ENCODE measurements around the gene TLCD1. TPM values are rescaled to one million over a fixed set of nuclear protein-coding genes. Genes with fewer than 3 reads are reported as not detected.

The TLCD1 gene
- total RNA-seq, 3 donors from 2014 or later: 4.8 to 21.3 (median 16.8) TPM

- no peak overlapping the region for H3K4me3 ChIP-seq
- intact Hi-C loops (cut with DNase I, micrococcal nuclease): no loop called here
- H3K9me3 ChIP-seq: no peaks in the 10 kb centered on the region
- TF ChIP-seq, protein P1, sequence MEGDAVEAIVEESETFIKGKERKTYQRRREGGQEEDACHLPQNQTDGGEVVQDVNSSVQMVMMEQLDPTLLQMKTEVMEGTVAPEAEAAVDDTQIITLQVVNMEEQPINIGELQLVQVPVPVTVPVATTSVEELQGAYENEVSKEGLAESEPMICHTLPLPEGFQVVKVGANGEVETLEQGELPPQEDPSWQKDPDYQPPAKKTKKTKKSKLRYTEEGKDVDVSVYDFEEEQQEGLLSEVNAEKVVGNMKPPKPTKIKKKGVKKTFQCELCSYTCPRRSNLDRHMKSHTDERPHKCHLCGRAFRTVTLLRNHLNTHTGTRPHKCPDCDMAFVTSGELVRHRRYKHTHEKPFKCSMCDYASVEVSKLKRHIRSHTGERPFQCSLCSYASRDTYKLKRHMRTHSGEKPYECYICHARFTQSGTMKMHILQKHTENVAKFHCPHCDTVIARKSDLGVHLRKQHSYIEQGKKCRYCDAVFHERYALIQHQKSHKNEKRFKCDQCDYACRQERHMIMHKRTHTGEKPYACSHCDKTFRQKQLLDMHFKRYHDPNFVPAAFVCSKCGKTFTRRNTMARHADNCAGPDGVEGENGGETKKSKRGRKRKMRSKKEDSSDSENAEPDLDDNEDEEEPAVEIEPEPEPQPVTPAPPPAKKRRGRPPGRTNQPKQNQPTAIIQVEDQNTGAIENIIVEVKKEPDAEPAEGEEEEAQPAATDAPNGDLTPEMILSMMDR (IDR thresholded peaks at IDR 0.05): no peak
- ATAC-seq: peak; percentile 18
- DNase-seq: peak; percentile 51 to 78 (median 72)
- no peaks in the 10 kb centered on the region for H3K36me3 ChIP-seq (ENCODE audit: low read depth)
- peaks cover 49% of the 10 kb centered on the region for H3K4me1 ChIP-seq (ENCODE audit: low read depth)
These were observed 19.9 kb upstream of the TLCD1 start for GRCh38 chr17:28745786-28746411.

DNA sequence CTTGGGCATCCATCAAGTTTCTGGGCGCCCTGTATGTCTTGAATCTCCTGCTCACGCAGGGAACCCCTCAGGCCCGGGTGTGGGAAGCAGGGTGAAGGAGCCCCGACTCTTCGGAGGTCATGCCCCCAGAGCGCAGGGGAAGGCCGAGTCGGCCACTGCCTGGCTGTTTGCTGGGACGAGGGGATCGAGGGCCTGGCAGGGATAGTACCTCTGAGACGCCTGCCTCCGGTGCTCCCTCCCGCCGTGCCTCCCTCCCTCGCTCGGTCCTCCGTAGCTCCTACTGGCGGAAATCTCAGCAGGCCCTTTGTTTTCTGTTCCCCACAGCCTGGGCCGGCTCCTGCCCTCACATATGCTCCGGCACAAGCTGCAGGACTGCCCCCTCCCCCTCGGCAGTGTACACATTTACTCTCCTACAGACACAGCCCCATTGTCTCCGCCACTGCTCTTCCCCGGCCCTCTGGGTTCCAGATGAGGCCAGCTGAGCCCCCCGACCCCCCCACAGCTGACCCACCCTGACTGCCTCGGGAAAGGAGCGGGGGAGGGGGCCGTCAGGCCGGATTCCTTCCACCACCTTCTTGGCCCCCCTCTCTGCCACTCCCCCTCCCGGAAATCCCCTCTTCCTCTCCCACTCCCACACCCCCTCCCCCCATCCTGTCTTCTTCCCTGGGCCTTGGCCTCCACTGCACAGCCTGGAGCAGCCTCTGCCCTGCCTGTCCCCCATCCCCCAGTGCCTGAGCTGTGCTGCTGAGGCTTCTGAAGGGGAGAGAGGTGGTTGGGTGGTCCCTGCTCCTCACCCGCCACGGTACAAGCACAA is 19.1 kb upstream of the TLCD1 start:
- Histone ChIP-seq H3K36me3 (ENCODE audit: low read depth) (no peaks in the 10 kb centered on the region), H3K9me3 (no peaks in the 10 kb centered on the region), H3K4me1 (ENCODE audit: low read depth) (peaks cover 49% of the 10 kb centered on the region), H3K4me3 (peak overlapping the region; percentile 75)
- DNase-seq (peak; percentile 73 to 81 (median 74)), ATAC-seq (peak; percentile 1)
- intact Hi-C loops (cut with DNase I, micrococcal nuclease): no loop called here
- TF ChIP-seq, protein P1 (IDR thresholded peaks at IDR 0.05): no peak

GRCh38 chr17:28744104-28744971 is 18.3 kb upstream of the TLCD1 start:
- intact Hi-C loops (cut with DNase I, micrococcal nuclease): no loop called here
- TF ChIP-seq, protein P1 (IDR thresholded peaks at IDR 0.05): no peak
- peak overlapping the region; percentile 75 for H3K4me3 ChIP-seq
- H3K4me1 ChIP-seq (ENCODE audit: low read depth): peaks cover 47% of the 10 kb centered on the region
- ATAC-seq (peak; percentile 11), DNase-seq (peak; percentile 76 to 85 (median 83))
- no peaks in the 10 kb centered on the region for H3K36me3 ChIP-seq (ENCODE audit: low read depth)
- no peaks in the 10 kb centered on the region for H3K9me3 ChIP-seq

DNA sequence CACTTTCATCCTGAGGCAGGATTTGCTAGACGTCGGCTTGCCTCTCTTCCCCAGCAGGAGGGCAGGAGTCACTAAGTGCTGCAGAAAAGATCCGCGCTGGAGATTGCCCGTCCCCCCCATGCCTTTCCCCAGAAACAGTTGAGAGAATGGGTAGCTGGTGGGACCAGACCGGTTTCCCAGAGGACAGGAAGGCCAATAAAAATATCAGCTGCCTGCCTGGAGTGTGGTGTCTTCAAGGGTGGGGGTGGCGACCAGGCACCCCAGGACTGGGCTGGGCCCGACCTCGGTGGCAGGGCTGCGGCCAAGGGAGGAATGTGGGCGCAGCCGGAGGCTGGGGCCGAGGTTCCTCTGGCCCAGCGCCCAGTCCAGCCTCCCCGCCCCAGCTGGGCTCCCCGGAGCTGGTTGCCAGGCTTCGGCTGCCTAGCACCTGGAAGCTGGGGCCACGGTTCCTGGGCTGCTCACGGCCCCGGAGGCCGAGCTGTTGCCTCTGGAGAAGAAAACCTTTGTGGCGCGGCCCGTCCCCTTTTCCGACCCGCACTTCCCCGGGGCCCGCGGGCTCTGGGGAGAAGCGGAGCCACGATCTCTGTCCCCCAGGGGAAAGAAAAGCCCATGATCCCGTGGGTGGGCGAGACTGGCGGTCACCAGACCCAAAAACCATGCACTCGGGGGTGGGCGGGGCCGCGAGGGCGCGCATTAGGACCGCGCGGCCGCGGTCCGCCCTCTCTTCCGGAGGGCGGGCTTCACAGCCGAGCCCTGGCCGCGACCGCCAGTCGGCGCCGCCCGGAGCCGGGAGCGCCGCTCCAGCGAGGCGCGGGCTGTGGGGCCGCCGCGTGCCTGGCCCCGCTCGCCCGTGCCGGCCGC is 17.4 kb upstream of the TLCD1 start, which contains the start of gene TRAF4:
Gene TRAF4, plus strand, starts transcription at position 769 of the 861 bp plus-strand sequence. CDS start 102 bp downstream, outside the sequence.
- Histone ChIP-seq H3K9me3 (no peaks in the 10 kb centered on the region), H3K36me3 (ENCODE audit: low read depth) (no peaks in the 10 kb centered on the region), H3K4me3 (peak within 1 kb of the TSS; percentile 75), H3K4me1 (ENCODE audit: low read depth) (peaks cover 42% of the 10 kb centered on the region)
- ATAC-seq (peak; percentile 68), DNase-seq (peak; percentile 88 to 92 (median 90))
- intact Hi-C loops (cut with DNase I, micrococcal nuclease): no loop called here
- TF ChIP-seq, protein P1 (IDR thresholded peaks at IDR 0.05): no peak

Measured in mucosa of descending colon (tissue), 3 donors.